ENCODE measurements around the gene MIF4GD. TPM values are rescaled to one million over a fixed set of nuclear protein-coding genes. Genes with fewer than 3 reads are reported as not detected.
"Not testable (repeated sequence)": the region's sequence is repeated elsewhere in the genome, so short reads cannot be mapped to it uniquely, and the experiment has no call there.

MIF4GD gene
- total RNA-seq, 1 donor from 2014 or later = 25.5 TPM

DNA sequence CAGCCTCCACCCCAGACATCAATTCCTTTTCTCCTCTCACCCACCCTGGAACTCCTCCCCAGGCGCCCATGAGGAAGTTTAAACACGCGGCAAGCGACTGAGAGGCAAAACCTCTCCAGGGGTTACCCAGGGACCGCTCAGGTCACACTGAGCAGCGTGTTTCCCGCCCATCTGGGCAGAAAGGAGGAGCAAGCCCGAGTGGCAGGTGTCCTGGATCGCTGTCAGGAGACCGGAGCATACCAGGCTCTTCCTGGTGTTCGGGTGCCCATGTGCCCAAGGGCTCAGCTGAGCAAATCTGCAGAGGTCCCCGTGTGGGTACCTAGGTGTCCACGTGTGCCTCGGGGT lies 17.7 kb upstream of the MIF4GD start:
- DNase-seq (ENCODE audit: low spot score) = no peak

DNA sequence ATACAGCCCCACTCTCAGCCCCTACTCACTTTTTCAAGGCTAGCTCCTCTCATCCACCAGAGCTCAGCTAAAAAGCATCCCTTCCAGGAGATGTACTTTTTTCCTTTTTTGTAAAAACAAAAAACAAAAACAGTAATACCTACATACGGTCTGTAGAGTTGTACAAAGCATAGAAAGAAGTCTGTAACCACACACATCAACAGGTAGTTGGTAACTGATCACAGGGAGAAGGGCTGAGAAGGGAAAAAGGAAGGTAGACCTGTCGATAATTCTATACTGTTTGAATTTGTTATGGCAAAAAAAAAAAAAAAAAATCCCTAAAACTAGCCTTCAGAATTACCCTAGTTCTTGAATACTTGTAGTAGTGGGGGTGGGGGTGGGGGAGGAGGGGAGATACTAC lies 17.3 kb upstream of the MIF4GD start:
- no peak for DNase-seq (ENCODE audit: low spot score)

DNA sequence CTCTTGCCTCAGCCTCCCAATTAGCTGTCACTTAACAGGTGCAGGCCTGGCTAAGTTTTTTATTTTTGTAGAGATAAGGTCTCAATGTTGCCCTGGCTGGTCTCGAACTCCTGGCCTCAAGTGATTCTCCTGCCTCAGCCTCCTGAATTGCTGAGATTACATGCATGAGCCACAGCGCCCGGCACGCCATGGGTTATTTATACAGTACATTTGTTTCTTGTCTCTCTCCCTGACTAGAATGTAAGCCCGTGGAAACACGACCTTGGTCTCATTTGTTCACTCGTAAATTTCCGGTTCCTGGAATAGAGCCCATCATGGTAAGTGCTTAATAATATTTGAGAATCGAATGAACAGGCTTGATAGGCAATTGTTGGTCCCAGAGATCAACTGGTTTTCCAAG lies 16.2 kb upstream of the MIF4GD start:
- DNase-seq (ENCODE audit: low spot score) = no peak

DNA sequence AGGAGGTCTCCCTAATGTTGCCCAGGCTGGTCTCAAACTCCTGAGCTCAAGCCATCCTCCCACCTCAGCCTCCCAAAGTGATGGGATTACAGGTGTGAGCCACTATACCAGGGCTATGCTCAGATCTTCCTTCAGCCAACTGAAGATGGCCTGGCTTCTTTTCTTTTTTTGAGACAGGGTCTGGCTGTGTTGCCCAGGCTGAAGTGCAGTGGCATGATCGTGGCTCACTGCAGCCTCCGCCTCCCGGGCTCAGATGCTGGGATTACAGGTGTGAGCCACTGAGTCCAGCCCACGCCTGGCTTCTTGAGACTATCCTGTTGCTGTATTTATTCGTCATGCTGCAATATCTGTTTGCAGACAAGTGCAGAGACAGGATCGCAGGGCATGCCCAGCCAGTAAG lies 14.1 kb upstream of the MIF4GD start:
- DNase-seq (ENCODE audit: low spot score) = no peak

DNA sequence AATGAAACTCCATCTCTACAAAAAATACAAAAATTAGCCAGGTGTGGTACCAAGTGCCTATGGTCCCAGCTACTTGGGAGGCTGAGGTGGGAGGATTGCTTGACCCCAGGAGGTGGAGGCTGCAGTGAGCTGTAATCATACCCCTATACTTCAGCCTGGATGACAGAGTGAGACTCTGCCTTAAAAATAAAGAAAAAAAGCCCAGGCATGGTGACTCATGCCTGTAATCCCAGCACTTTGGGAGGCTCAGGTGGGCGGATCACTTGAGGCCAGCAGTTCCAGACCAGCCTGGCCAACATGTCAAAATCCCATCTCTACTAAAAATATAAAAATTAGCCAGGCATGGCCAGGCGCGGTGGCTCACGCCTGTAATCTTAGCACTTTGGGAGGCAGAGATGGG lies 9.2 kb upstream of the MIF4GD start:
- DNase-seq (ENCODE audit: low spot score) = not testable (repeated sequence)

DNA sequence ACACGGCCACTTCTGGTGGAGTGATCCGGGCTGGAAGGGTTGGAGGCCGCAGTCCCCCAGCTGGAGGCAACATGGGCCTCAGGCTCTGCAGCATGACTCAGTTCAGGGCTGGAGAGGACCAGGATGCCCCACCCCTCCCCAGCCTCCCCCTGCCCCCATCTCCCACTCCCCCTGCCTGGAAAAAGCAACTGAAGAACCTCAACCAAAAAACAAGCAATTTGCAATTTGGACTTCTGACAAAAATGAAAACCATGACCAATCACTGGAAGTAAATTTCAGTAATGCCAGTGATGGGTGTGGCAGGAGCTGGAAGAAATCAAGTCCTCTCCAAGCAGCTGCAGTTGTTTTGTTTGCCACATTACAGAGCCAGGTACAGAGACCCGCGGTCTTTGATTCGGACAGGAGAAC lies 6.6 kb upstream of the MIF4GD start:
- no peak for DNase-seq (ENCODE audit: low spot score)

DNA sequence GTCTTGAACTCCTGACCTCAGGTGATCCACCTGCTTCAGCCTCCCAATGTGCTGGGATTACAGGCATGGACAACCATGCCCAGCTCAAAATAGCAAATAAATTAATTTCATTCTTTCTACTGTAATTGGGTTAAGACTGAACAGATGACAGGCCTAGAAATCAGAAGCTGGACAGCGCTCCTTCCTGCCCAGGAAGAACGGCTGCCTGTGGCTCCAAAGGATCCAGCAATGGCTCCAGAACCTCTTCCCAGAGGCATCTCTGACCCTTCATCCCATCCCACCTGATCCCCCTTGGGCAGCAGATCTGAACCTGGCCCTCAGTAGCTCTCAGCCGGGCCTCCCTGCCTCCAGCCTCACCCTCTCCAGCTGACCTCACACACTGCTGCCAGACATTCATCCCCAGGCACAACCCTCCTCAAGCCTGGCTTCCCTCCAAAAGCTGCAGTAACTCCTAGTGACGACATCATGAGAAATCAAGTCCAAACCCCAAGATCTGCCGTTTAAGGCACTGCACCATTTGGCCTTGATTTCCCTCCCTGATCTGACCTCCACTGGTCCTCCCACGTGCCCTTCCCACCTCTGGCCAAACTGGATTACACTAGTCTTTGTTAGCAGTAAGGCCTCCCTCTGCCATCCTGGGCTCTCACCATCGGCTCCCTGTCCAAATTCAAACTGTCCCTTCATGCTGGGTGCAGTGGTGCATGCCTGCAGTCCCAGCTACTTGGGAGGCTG lies 3.1 kb upstream of the MIF4GD start:
- DNase-seq (ENCODE audit: low spot score) = no peak

DNA sequence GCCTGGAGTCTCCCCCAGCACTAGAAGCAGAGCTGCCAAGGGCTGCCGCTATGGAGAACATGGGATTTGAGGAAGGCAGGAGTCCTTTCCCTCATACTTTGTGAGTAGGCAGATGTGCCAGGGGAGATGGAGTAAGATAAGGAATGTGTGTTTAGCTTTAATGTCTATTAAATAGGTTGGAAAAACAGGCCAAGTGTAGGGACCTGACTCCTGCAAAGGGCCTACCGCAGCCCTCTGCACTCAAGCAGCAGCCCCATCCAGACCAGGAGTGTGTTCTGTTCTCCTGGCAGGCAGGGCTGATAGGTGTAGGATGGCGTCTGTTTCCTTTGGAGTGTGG lies 1.8 kb upstream of the MIF4GD start:
- DNase-seq (ENCODE audit: low spot score) = no peak

DNA sequence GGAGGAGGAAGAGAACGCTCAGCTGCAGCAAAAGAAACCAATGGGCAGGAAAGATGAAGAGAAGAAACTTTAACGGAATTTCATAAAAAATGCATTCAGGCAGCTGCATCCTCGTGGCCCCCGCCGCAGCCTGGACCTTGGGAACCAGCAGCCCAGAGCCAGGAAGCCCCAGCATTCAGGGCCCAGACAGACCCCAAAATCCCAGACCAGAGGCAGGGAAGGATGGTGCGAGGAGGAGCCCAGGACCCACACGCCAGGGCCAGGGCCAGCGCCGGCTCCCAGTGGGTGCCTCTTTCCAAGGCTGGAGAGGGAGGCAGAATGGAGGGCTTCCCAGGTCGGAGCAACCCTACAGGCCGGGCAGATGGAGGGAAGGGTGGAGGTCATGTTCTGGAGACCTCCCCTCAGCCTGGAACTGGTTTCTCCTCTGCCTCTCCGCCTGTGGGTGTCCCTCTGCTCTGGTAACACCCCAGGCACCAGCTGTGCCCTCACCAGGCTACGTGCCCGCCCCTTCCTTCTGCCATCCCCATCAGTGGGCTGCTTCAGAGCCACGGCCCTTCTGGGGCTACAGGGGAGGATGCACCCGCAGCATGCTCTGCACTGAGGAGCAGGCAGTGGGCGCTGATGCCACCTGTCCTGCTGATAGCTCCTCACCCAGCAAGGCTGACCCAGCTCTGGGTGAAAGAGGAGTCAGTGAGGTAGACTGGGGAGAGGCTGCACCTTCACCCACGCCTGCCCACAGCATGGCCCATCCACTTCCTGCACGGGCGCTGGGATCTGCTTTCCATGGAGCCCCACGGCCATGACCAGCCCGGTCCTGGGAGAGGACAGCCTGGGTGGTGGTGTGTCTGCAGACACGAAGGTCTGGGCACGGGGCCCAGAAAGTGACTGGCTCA lies 1.2 kb upstream of the MIF4GD start:
- no peak for DNase-seq (ENCODE audit: low spot score)

DNA sequence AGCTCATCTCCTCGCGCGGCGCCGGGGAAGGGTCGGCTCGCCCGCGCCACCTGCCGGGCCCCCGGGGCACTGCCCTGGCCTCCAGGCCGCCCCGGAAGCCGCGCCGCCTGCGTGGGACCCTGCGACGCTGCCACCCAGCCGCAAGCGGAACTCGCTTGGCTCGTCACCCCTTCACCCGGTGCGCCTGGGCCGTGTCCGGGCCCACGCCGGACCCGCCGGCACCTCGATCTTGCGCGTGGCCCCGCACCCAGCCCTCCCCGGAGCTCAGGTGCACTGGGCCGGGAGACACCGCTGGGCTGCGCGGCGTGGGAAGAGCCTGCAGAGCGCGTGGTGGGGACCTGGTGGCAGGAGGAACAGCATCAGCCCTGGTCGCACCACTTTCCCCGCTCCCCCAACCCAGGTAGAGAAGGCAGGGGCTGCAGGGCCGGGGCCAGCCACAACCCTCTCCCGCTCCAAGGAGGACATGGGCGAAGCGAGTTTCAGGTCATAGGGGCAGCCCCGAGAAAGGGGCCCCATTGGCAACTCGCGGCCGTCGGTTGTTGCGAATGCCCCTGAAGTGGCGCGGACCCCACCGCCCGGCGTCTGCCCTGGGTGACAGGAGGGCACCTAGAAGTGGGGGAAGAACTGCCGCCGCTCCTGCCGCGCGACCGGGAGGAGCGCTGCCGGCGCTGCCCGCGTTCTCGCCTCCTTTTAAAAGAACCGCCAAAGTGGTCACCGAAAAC lies 363 bp upstream of the MIF4GD start:
- DNase-seq (ENCODE audit: low spot score) = peak; percentile 73

DNA sequence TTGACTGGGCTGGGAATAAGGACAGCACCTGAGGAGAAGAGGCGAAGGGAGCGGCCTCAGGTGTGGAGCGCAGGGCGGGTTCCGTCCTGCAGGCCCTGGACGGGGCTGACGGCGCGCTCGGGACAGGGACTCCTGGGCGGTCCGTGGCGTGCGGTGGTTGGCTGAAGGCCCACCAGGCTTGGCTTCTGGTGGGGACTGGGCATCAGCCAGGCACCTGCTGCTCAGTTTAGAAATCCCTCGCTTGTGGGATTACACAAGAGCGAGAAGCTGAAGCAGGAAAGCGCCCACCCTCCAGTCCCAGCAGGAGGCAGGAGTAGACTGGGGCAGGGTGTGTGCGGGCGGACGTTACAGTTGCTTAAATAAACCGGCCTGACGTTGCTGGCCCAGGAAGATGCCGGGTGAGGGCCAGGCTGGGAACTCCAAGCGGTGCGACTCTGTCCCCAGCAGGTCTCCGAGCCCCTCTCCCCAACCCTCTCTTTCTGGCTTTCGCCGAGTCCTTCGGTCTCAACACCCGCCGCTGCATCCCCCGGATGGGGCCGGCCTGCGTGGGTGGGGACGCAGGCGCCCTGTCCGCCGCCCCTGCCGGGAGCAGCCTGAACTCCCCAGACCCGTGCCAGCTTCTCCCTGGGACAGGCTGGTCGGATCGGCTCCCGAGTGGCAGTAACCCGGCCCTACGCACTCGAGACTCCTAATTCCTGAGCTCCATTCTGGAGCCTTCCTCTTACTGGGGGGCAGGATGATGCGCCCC lies 639 bp downstream of the MIF4GD start:
- peak; percentile 42 for DNase-seq (ENCODE audit: low spot score)

DNA sequence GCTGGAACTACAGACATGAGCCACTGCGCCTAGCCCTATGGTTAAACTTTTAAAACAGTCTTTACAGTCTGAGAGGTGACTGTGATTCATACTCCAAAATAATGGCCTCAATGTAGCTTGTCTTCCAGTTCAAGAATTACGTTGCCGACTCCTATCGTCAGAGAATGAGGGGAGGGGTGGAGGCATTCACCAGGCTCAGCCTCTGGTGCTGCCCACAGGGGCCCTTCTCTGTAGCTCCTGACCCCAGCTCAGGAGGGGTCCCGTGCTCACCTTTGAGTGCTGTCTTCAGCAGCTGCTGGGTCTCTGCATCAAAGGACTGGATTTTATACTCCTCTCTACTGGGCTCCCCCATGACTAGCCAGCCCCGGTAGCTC lies 1.2 kb downstream of the MIF4GD start:
- DNase-seq (ENCODE audit: low spot score) = no peak

DNA sequence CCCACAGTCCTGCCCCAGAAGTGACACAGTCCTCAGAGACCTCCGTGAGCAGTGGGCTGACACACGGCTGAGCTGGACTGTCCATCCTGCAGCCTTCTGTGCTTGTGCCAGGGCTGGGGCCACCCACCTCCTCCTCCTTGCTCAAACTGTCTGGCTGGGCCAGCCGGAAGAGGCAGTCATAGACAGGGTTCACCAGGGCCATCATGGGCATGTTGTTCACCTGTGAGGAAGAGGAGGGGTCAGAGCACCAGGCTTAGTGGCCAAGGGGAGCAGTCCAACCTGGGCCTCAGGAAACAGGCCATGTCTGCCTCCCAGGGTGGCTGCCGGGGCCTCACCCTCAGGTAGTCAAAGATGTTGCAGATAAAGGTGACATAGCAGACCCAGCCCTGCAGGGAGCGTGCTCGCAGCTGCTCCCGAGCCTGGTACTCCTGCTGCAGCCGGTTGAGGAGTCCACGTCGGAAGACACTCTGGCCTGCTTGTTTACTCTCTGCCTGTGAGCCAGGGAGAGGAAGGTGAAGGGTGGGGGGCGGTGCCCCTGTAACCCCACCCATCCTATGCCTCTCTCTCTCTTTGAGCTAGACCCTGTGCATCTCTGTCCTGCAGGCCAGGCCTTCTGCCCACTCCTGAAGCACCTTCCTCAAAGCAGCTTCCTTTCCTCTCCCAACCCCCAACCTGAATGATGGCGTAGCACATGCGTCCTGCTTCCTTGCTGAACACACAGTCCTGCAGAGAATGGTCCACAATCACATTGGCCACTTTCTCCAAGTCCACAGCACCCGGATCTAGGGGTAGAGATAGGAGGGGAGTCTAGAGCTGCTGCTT lies 3.4 kb downstream of the MIF4GD start:
- DNase-seq (ENCODE audit: low spot score) = no peak

DNA sequence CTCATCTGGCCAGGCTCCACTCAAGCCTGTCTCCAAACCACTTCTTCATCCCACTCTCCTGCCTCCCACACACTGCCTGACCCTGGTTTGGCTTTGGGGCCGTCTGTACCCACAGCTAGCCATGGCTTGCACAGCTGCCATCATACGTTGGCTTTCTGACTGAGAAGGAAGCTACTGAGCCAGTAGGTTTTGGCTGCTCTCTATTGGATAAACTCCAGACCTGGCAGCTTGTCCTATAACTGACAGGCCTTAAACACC lies 3.9 kb downstream of the MIF4GD start:
- no peak for DNase-seq (ENCODE audit: low spot score)

DNA sequence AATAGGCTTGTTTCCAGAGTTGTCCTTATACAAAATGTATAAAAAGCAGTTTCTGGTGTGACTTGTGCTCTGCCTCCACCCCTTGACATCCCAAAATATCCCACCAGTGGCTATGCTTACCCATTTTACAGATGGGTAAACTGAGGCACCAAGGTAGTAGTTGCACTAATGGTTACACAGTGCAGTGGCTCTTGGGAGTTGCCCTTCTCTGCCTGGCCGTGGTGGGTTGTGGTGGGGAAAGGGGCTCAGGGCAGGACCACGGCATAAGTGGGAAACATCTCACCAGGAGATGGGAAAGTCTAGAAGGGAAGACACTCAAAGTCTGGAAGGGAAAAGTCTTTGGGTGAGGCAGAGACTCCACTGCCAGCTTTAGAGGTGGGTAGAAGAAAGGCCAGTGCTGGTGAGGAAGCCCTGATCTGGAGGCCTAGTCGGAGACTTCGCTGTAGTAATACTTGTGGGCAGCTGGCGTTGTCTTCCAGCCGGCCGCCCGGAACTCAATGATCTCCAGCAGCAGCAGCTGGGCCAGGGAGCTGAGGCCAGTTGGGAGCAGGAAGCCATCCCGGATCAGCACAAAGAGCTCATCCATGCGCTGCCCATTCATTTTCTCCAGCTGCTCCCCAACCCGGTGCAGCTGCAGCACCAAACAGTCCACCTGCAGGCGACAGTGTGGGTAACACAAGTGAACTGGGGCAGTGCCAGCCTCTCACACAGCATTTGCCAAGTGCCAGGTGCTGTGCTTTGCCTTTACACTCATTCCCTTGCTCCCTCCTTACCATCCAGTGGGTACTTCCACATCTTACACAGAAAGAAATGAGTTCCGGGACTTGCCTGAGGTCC lies 4.5 kb downstream of the MIF4GD start:
- DNase-seq (ENCODE audit: low spot score) = no peak

DNA sequence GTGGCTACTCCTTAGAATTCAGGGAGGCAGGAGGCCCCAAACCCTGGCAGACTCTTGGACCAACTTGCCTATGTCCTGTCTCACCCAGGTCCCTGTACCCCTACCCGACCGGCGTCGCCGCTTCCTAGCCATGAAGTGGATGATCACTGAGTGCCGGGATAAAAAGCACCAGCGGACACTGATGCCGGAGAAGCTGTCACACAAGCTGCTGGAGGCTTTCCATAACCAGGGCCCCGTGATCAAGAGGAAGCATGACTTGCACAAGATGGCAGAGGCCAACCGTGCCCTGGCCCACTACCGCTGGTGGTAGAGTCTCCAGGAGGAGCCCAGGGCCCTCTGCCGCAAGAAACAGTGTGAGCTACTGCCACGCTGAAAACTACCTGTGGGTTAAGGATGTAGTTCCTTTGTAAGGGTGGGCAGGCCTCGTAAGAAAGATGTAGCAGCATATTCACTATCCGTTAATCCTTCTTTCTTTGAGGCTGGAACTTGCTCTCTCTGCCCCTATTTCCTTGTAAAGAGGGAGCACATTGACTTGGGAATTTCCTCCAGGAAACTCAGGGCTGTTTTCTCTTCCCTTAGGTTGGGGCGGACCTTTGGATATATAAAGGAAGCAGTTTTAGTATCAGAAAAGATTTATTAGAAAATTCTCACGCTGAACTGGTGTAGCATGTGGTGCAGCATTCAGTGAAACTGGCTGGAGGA lies 5.3 kb downstream of the MIF4GD start:
- DNase-seq (ENCODE audit: low spot score) = no peak

DNA sequence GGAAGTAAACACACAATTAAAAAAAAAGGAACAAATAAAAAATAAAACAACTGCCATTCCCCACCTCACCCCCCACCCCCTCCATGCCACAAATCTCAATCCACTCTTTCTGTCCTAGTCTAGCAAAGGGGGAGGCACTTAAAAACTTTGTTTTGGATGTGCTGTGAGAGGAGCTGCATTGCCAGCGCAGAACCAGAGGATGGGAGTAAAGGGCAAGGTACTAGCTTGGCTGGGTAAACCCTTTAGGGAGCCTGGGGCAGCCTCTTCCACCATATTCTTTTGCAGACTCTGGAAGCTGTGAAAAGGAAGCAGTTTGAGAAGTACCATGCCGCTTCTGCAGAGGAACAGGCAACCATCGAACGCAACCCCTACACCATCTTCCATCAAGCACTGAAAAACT lies 8.0 kb downstream of the MIF4GD start:
- DNase-seq (ENCODE audit: low spot score) = no peak

DNA sequence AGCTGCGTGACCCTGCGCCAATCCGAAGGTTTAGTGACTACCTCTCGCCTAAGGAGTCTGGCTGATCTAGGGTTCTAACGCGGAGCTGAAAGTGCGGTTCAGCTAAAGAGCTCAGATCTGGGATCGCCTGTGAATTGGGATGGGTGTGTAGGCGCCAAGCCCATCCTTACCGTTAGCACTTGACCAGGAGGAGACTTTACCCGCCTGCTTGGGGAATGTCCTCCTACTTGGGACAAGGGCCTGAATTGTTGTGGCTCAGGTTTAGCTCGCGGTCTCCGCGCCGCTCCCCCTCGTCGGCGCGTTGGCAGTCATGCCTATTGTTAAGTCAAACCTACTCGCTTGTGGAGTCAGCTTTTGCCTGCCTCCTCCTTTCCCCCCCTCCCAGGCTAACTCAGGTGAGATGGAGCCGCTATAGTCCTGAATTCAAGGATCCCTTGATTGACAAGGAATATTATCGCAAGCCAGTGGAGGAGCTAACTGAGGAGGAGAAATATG lies 8.9 kb downstream of the MIF4GD start:
- DNase-seq (ENCODE audit: low spot score) = no peak

DNA sequence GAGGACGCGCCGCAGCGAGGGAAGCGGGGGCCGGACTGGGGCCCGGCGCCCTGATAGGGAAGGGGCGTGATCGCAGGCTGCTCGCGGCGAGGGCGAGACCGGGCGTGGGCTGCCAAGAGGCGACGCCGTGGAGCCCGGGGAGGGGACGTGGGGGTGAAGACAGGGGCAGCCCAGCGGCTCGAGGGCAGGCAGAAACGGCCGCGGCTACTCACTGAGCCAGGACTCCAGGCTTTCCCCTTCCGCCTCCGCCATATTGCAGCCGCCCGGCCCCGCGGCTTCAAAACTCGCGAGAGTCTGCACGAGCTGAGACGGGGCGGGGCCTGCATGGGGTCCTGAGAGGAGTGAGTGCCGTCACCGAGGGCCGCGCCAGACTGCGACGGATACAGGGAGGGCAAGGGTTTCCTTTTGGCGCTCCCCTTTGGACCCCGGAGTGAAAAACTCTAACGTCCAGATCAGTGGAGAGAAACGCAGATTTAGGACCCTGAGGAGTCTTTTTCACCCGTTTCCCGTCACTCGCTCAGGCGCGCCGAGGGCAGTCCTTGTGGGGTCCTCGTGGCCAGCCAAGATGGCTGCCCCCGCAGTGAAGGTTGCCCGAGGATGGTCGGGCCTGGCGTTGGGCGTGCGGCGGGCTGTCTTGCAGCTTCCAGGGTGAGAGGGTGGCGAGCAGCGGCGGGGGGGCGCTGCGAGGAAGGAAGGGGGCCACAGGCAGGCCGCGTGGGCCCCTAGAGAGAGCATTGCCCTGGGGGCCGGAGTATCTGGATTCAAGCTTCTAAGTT lies 9.5 kb downstream of the MIF4GD start, which contains the start of the genes GGA3 and MRPS7:
Gene GGA3, minus strand, starts transcription at position 271 of the 776 bp plus-strand sequence. Its CDS starts 19 bp downstream, at position 252.
Gene MRPS7, plus strand, starts transcription at position 544 of the 776 bp plus-strand sequence. Its CDS starts 22 bp downstream, at position 566.
- DNase-seq (ENCODE audit: low spot score) = peak; percentile 96

All from mucosa of gallbladder (tissue), 1 donor.